Eye (tissue), 1 donor: ENCODE measurements around the gene HOXC9.

ENCODE experiments used
- DNase-seq: peaks from one replicate; pipeline ENCODE4 v3.0.0-alpha.2; 2015

Gene HOXC9

DNA sequence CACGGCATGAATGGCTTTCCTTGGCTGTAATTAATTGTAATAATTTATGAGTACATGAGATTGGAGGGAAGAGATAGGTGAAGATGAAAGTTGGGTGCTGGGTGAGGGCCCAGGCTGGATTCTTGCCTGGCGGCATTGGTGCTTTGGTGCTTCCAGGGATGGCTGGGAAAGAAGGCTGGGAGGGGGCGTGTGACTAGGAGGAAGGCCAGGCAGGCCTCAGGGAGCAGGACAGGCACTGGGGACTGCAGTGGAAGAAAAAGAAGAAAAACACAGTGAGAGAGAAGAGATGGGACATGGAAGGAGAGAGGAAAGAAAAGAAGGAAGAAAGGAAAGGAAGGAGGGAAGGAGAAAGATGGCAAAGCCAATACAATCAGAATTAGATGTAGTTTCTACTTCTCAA is 3.7 kb downstream of the HOXC9 start:
- DNase-seq = no peak

DNA sequence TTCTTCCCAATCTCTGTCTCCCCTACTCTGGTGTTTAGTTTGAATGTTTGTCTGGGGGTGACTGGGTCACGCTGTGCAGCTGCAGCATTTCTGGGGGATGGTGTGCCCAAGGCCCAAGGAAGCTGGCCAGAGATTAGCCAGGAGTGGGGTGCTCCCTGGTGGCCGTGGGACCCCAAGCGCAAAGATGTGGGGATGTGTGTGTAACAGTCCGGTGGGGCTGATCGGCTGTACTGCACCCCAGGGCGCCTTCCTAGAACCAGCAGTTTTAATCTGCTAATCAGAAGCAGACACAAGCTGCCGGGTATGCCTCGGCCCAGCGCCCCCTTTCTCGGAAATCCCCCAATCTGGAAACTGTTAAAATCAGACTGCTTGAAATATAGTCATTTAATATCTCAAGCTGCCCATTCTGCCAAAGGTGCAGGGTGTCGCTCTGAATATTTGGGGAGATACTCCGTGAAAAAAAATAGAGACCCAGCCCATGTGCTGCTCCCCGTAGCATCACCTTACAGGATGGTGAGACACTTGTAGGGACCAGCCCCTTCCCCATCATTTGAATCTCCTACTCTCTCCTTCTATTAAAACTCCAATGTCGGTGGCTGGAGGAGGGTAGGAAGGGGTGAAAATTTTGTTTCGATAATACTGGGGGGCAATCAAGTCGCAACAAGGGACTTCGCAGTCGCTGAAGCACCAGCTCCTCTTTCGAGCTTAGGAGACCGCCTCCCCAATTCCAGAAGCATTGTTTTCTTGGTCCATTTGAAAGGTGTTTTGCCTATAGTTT is 4.3 kb downstream of the HOXC9 start:
- DNase-seq = no peak

DNA sequence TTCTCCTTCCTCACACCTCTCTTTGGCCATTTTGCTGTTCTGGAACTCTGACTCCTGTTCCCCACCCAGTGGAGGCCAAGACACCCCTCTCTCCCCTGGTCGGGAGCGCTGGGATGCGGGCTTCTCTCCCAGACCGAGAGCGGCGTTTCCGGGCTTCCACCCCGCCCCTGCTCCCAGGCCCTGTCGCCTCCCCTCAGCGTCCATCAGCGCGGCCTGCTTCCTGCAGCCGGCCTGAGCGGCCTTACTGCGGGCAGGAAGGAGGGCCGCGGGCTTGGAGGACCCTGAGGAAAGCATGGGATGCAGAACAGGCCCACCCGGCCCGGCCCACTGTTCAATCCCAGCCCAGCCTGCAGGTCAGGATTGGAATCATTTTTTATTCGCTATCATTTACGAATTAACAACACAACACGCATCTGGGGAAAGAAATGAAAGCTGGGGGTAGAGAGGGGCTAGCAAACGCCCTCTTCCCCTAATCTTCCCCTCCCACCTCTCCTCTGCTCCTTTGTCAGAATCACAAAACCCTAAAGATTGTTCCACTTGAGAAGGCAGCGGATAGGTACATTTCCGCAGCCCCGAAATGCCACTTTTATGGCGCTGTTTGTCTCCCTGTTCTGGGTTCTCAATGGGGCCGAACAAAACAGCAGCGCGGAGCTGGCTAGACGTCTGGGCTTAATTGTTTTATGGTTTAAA is 5.0 kb downstream of the HOXC9 start:
- no peak for DNase-seq

DNA sequence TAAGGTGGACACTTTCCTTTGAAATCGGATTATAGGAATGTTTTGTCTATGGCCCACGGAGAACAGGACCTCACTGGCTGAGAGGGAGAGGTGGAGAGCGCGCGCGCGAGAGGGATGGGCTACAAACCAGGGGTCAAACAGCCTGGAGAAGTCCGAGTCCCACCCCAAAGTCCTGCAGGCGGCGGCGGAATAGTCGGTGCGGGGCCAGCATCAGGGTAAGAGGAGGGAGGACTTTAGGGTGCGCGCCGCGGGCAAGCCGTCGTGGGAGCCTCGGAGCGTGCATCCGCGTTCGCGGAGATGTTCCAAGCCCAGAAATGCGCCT is 5.5 kb downstream of the HOXC9 start:
- no peak for DNase-seq

DNA sequence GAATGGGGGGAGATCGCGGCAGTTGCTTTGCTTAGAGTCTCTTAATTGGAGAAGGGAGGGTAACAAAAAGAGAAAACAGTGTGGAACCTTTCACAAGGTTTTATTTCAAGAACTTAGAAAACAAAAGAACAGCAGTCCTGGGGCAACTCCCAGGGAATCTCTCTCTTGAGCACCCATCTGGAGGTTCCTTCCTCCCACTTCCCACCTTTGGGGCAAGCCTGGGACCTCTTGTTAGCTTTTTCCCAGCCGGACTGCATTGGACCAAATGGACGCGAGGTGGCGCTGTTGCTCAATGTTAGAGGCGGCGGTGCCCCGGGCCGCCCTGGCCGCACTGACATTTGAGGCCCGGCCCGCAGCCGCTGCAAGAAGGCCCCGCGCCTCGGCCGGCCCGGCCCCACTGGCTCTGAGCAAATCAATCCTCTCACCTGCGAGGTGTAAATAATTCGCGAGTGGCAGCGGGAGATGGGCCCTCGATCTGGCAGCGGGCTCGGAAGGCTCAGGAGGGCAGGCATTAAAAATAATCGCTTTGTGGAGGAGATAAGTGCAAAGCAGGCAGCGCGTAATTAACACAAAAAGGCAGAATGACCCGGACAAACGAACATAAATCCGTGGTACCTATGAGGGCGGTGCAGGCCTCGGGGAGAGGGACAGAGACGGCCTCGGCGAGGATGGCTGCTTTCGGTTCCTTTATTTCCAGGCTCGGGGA is 6.0 kb downstream of the HOXC9 start:
- peak; percentile 97 for DNase-seq

DNA sequence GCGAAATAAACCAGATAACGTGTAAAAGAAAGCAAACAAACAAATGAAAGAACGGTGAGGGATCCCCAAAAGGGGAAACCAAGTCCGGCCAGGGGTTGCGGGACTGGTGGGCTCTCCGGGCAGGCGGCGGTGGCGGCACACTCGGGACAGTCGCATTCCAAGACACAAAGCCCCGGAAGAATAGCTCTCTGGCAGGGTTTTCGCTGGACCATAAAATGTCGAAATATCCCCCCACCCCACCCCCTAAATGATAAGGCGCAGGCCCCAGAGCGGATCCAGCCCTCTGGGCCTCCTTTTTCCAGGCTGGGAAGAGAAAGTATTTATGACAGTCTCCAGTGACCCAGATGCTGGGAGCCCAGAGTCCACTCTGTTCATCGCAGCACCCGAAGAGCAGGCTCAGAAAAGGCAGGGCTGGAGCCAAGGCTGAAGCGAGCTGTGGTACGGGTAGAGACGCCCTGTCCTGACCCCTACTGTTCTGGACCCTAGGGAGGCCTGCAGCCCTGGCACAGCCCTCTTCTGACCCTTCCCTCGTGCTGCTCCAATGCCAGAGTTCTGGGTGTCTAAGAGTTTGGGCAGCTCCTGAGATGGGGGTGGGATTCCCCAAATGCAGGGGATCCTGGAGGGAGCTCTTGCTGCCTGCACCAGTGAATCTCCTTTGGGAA is 6.7 kb downstream of the HOXC9 start:
- no peak for DNase-seq

DNA sequence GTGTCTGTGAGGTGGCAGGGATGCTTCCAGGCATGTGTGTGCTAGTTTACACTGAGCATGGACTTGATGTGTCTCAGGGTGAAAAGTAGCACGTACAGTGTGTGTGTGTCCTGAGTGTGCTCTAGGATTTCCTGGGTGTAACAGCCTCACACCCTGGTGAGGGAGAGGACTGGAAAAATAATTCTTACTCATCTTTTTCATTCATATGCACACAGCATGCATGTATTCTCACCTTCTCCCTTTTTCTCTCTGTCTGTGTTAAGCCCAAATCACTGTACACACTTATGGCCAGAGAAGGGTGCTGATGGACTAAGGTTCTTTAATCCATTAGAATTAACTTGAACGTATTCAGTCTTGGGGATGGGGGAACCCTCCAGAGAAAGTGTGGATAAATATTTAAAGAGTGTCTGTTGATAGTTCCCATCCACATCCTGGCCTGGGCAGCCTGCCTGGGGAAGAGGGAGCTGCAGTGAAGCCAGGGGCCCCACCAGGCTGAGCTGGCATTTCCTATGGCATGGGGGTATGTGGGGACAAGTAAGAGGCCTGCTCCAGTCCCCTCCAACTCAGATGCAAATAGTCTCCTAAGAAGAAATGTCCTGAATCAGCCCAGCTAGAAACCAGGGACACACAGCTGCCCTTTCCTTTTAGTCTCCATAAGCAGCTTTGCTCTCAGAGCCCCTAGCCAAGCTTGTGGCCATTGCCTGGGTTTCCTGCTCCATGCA is 7.7 kb downstream of the HOXC9 start:
- DNase-seq = no peak

DNA sequence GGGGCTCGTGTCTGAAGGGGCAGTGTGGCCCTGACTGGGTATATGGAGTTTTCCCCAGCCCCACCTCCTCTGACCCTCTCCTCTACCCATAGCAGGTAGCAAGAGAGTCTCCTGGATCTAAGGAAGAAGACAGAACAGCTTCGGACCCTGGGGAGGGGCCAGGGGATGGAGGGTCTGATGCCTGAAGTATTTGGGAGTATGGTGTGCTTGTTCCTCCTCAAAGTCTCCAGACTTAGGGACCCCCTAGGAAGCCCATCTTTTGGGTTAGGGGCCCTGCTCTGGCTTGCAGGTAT is 8.2 kb downstream of the HOXC9 start:
- DNase-seq = no peak

DNA sequence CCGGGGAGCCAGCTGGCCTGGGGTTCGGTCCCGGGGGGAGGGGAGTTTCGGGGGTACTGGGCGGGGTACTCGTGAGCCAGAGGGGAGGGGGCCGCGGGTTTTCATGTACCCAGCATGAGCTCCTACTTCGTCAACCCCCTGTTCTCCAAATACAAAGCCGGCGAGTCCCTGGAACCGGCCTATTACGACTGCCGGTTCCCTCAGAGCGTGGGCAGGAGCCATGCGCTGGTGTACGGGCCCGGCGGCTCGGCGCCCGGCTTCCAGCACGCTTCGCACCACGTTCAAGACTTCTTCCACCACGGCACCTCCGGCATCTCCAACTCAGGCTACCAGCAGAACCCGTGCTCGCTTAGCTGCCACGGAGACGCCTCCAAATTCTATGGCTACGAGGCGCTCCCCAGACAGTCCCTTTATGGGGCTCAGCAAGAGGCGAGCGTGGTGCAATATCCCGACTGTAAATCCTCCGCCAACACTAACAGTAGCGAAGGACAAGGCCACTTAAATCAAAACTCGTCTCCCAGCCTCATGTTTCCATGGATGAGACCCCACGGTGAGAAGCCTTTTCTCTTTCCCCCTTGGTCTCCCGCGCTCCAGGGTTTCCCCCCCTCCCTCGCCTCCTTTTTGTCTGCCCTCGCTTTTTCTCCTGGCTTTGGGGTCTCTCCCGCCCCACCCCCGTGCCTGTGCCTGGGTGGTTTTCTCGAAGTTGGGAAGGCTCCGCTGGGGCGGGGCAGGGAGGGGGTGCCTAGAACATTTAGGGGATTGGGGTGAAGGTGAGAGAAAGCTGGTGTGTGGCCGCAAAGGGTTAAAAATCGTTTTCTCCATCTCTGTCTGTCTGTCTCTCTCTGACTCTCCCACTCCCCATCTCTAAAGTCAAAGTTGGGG is 9.5 kb downstream of the HOXC9 start:
- no peak for DNase-seq

DNA sequence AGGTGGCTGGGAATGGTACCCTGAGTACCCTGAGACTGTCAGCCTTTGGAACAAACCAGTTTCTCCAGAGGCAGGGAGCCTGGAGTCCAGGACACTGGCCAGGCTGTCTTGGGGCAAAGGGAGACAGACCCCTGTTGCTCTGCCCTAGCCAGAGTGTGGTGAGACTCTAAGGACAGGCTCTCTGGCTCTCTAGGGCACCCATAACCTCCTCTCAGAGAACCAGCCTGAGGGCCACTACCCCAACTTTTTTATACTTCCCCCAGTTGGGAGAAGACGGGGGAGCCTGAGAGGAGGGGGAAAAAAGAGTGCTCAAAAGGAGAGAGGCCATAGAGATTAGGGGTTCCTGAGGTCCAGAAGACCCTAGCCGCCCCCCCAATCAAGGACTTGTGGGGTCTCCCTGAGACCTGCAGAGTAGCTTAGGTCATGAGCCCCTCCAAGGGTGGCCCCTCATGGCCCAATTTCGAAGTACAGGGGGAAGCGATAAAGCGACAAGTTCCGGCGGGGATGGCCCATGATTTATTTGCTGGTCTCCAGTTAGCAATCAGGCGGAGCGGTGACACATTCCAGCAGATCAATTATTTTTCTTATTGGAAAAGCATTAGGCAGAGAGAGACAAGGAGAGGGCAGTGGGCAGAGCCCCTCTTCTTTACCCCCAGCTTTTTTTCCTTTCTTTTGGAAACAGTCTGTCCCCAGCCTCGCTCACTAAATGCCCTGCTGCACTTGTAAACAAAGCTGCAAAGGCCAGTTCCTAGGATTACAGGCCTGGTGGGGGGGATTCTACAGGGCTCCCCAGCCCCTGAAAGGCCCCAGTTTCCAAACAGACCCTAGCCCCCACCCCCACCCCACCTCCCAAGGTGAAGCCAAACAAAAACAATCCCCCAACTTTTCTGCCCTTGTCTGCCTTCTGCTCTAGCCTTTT is 10.4 kb downstream of the HOXC9 start:
- DNase-seq = no peak

DNA sequence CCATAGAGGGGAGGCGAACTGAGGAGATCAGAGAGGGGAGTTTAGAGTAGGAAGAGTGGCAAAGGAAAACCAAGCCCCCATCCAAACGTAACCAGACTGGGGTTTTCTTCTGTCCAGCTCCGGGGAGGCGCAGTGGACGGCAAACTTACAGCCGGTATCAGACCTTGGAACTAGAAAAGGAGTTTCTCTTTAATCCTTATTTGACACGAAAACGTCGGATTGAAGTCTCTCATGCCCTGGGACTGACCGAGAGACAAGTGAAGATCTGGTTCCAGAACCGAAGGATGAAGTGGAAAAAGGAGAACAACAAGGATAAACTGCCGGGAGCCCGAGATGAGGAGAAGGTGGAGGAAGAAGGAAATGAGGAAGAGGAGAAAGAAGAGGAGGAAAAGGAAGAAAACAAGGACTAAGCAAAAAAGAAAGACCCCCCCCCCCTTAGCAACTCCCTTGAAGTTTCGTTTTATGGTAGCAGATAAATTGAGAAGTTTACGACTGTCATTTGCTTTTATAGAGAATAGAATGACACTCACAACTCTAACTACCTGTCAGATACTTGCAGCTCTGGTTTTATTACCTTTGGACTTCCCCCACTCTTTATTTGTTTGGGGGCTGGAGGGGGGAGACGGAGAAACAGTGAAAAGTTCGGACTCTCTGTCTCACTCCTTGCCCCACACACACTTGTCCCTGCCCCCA is 11.2 kb downstream of the HOXC9 start:
- no peak for DNase-seq

DNA sequence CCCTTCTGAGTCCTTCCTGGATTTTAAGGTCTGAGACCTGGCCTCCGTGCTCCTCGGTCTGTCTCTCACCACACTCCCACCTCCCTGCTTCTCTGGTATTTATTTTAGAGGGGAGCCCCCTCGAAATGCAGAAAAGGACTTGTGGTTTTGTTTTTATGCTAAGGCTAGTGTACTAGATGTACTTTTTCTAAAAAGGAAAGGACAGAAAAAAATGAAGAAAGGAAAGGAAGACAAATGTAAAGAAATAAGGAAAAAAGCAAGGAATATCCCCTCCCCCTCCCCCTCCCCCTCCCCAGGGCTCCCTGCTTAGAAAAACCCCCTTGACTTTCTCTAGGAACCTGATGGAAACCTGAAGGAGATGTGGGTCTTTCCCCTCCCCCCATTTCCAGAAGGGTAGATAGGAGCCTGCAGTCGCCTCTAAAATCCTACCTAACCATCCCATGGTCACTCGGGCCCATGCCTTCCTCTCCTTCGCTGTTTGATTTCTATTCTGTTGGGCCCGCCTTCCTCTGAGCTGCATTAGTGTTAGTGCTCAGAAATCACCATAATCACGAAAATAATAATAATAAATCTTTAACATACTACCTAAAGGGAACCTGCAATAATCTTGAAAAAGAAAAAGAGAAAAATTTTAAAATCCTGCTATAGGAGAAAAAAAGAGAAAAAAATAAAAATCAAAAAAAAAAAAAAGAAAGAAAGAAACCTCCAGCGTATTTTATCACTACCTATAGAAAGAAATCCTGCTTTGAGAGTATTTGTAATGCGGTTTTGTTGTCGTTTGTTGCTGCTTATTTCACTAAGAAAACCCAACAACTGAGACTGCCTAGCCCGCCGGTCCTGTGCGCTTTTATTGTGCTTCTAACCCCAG is 11.9 kb downstream of the HOXC9 start:
- DNase-seq = no peak

DNA sequence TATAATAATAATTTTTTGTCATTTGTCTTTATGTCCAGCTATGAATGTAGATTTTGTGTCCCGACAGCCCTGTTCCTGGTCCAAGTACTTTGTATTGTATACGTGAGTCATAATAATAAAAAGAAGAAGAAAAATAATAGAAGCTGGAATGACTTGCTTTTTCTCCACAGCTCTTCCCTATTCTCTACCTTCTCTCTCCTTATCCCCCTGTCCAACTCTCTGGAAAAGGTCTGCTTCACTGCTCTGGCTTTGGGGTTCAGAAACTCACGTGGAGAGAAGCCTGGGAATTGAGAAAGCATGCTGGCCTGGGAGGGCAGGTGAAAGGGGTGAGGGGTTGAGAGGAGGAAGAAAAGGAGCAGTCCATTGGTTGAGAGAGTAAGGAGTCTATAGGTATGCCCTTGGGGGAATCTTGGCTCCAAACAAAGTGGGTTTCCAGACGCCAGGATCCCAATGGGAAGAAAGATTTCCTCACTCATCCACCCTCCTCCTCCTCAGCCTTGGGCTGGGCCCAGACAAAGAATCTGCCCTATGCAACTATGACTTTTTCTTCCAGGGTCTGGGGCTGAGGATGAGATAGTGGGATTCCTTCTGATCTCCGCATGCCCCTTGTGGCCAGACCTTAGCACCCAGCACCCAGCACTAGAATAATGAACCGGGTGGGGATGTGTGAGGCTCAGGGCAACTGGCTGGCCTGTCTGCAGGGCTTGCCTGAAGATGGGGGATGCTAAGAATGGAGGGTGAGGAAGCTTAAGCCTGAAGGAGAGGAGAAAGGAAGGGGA is 12.9 kb downstream of the HOXC9 start:
- no peak for DNase-seq

DNA sequence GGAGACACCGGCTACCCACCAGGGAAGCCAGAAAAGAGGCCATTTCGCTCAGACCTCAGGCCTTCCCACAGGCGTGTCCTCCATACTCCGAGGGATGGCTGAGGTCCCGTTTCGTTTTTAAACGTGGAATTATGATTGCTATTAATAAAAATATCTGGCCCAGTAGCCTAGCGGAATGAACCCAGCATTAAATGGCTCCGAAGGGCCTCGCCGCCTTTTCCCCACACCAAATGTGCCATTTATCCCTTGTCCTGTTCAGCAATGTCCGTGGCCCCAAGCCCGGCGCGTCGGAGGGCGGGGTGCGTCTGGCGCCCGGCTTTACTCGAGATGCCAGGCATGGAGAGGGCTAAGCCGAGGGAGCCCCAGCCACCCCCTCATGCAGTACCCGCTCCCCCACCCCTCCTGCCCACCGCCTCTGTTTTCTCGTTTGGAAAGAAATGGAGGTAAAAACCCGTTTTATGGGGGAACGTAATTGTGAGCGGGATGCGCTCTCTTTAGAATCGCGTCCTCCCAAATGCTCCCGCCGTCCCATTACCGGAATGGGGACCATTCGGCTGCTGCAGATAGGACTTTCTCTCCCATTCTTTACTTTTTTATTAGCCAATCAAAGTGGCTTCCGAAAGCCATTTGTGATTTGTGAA is 14.5 kb downstream of the HOXC9 start:
- no peak for DNase-seq

DNA sequence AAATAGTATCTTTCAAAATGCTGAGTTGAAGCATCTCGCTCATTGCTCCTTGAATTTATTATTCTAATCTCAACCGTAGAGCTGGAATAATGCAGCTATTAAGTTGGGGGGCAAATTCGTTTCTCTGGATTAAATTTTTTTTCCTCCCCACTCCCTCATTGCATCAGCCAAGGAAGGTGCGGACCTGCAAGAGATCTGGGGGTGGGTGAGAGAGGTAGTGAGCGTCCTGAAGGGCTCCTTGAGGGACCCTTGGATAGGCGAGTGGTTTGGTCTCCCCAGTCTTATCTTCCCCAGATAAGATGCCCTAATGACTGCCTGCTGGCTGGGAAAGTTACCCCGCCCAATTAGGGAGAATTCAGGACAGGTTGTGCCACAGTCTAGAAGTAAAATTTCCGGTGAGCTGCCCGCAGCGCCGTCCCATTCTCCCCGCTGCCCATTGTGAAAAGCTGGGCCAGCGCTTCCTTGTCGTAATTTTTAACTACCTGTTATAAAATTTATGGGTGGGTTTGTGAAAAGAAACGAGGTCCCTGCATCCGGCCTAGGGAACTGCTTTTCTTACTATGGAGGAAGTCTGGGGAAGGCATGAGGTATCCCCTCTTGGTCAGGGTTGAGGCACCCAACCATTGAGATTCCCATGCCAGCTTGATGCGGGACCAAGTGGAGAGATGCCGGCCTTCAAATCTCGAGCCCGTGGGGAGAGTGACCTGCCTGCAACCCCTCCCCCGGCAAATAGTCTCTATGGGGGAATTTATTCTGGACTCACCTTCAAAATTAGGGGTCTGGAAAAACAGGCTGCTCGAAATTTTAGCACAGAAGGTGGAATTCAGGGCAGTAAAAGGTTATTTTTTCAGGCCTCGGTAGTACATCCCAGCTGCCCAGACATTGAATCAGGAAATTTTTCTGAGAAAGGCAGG is 15.3 kb downstream of the HOXC9 start:
- DNase-seq = peak; percentile 63

DNA sequence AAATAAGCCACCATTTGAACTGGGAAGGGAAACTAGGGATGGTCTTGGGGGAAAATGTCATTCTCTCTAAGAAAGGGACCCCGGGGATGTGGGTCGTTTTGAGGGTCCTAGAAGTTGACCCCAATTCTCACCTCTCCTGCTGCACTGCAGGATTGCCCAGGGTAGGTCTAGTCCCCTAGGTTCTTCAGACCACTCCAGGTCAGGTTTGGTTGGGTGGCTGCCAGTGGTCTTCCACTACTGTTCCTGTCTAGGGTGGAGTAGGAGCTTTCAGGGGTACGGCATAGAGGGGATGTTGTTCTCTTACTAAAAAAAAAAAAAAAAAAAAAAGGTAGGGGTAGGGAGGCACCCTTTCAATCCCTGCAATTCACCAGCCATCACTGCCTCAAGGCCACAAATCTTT is 16.1 kb downstream of the HOXC9 start:
- no peak for DNase-seq

DNA sequence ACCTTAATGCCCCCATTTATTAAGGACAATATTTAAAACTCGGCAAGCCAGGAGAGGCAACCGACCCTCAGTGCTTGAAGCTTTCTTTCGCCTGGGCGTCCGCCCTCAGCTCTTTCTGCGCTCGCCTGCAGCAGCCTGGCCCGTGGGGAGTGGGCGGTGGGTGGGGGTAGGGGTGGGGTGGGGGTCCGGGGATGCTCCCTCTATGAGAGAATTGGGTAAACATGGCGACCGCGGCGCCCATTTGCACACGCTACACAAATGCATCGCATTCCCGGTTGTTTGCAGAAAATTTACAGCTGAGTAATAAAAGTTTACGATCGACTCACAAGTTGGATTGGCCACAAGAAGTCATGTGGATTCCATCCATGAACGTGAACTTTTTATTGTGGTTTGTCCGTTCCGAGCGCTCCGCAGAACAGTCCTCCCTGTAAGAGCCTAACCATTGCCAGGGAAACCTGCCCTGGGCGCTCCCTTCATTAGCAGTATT is 16.6 kb downstream of the HOXC9 start:
- no peak for DNase-seq
